ENCODE measurements around the gene NELFE. TPM values are rescaled to one million over a fixed set of nuclear protein-coding genes. Genes with fewer than 3 reads are reported as not detected.
"Not testable (repeated sequence)": the region's sequence is repeated elsewhere in the genome, so short reads cannot be mapped to it uniquely, and the experiment has no call there.

NELFE gene, protein sequence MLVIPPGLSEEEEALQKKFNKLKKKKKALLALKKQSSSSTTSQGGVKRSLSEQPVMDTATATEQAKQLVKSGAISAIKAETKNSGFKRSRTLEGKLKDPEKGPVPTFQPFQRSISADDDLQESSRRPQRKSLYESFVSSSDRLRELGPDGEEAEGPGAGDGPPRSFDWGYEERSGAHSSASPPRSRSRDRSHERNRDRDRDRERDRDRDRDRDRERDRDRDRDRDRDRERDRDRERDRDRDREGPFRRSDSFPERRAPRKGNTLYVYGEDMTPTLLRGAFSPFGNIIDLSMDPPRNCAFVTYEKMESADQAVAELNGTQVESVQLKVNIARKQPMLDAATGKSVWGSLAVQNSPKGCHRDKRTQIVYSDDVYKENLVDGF
- total RNA-seq (2014; rRNA removed; shearing (Covaris generic)): 94.8 and 134 TPM in 2 replicates
- total RNA-seq (2022): 76.1 and 77.8 TPM in 2 replicates
- Bru-seq, nascent RNA: percentile 69 among the genes with signal in this experiment
- percentile 63 among the genes with signal in this experiment for BruChase-seq, experiment 1, labeled RNA remaining after a 6-hour chase
- BruChase-seq, experiment 2, labeled RNA remaining after a 2-hour chase: percentile 61 among the genes with signal in this experiment
- long read RNA-seq, transcript NELFE-208 (10 exons, 1,543 nt): minor isoform, 9 of 168 reads
- long read RNA-seq, transcript NELFE-202 (11 exons, 1,584 nt): major isoform, 109 of 168 reads
- long read RNA-seq, partial matches to known transcripts: 16 of 168 reads
- long read RNA-seq, other reads (novel, unspliced or antisense): 34 of 168 reads

DNA sequence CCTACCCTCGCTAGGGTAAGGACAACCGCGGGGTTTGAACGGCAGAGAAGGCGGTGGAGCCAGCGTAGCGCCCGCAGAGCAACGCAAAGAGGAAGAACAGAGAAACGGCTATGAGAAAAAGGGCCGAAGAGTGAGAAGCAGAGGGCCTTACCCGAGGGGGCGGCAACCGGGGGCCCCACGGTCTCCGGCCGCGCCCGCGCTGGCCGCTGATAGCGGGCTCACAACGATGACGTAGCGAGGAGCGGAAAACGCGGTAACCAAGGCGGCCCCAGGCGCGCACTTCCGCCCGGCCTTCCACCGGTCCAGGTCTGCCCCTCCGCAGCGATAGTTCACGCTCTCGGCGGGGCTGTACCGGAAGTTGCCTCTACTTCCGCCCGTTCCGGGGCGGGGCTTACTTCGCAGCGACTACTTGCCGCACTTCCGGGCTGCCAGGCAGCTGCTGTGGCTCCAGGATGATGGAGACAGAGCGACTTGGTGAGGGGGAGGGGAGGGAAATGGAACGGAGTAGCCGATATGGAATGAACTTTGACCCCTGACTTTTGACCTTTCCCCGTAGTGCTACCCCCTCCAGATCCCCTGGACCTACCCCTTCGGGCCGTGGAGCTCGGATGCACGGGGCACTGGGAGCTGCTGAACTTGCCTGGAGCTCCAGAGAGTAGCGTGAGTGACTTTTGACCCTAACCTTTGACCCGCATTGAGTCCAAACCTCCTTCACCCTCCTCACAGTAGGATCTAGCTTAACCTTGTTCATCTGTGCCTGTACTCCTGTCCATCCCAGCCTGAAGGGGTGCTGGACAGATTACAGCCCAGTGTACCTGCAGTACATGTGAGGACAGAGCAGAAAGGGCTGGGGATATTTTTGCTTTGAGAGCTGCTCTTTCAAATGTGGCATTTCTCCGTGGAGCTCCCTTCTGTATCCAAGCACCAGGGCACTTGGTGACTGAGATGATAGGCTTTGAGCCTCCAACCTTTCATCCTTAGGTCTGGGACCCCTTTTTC is at the start of gene NELFE, which contains the start of gene SKIC2:
Gene NELFE, minus strand, starts transcription at position 231 of the 999 bp plus-strand sequence. CDS start 525 bp downstream, outside the sequence.
Gene SKIC2, plus strand, starts transcription at position 435 of the 999 bp plus-strand sequence. Its CDS starts 18 bp downstream, at position 453.
- Histone ChIP-seq H3K4me3 (ENCODE audit: low read depth, low read length, poor library complexity, severe bottlenecking) (peak within 1 kb of the TSS; percentile 97), H4K20me1 (ENCODE audit: insufficient read depth, low read length) (no peaks in the 10 kb centered on the region), H3K27ac (ENCODE audit: low read depth, low read length, poor library complexity, severe bottlenecking) (no peak within 1 kb of the TSS), H3K9me3 (ENCODE audit: low read length) (no peaks in the 10 kb centered on the region), H2AFZ (ENCODE audit: low read length) (peak within 1 kb of the TSS; percentile 81), H3K4me2 (ENCODE audit: low read length) (peak within 1 kb of the TSS; percentile 91), H3K36me3 (ENCODE audit: insufficient read depth, low read length) (peaks cover 50% of the 10 kb centered on the region), H3K79me2 (ENCODE audit: insufficient read depth, low read depth, low read length) (peaks cover 21% of the 10 kb centered on the region; the same call in 1 of the 2 replicates), H3K9me2 (ENCODE audit: insufficient read depth, low read length) (no peaks in the 10 kb centered on the region), H3K4me1 (ENCODE audit: insufficient read depth, low read length, poor library complexity, severe bottlenecking) (peaks cover 18% of the 10 kb centered on the region)
- ChIA-PET POLR2A (interaction anchor here (0.7 to 3.3 kb wide), 3 partner anchors 12 to 298 kb away, joined by 3 to 26 read pairs (median 4); partner anchors contain the start of genes C6orf47 and DXO), CTCF (ENCODE audit: unreplicated experiment) (interaction anchor here (1.1 kb wide), 1 partner anchor 8 kb away, joined by 3 read pairs; no protein-coding TSS in a partner anchor)
- intact Hi-C loops (cut with micrococcal nuclease; ENCODE audit: unreplicated experiment): loop anchor here (1.0 to 10.0 kb wide), 3 partner anchors 13 to 254 kb away; partner anchors contain the start of genes ABHD16A, DXO and LY6G6F
- TSS peak; percentile 87 for BruUV-seq (replicated peaks)
- DNase-seq (ENCODE audit: low spot score): peak; percentile 99
- TF ChIP-seq, protein P1, sequence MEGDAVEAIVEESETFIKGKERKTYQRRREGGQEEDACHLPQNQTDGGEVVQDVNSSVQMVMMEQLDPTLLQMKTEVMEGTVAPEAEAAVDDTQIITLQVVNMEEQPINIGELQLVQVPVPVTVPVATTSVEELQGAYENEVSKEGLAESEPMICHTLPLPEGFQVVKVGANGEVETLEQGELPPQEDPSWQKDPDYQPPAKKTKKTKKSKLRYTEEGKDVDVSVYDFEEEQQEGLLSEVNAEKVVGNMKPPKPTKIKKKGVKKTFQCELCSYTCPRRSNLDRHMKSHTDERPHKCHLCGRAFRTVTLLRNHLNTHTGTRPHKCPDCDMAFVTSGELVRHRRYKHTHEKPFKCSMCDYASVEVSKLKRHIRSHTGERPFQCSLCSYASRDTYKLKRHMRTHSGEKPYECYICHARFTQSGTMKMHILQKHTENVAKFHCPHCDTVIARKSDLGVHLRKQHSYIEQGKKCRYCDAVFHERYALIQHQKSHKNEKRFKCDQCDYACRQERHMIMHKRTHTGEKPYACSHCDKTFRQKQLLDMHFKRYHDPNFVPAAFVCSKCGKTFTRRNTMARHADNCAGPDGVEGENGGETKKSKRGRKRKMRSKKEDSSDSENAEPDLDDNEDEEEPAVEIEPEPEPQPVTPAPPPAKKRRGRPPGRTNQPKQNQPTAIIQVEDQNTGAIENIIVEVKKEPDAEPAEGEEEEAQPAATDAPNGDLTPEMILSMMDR (conservative IDR thresholded peaks at IDR 0.05; ENCODE audit: low read length): no peak
- TF ChIP-seq EZH2phosphoT487 (IDR thresholded peaks at IDR 0.05; ENCODE audit: borderline replicate concordance, low read depth, low read length): no peak

DNA sequence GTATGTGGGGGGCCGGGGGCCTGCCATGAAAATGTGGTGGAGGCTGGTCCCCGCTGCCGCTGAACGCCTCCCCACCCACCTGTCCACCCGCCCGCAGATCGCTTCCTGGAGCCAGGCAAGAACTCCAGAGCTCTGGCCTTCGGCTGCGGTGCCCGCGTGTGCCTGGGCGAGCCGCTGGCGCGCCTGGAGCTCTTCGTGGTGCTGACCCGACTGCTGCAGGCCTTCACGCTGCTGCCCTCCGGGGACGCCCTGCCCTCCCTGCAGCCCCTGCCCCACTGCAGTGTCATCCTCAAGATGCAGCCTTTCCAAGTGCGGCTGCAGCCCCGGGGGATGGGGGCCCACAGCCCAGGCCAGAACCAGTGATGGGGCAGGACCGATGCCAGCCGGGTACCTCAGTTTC is 49.3 kb upstream of the NELFE start:
- H3K27ac ChIP-seq (ENCODE audit: low read depth, low read length, poor library complexity, severe bottlenecking); H3K4me1 ChIP-seq (ENCODE audit: insufficient read depth, low read length, poor library complexity, severe bottlenecking); H4K20me1 ChIP-seq (ENCODE audit: insufficient read depth, low read length); H3K9me3 ChIP-seq (ENCODE audit: low read length); H3K4me3 ChIP-seq (ENCODE audit: low read depth, low read length, poor library complexity, severe bottlenecking); H3K4me2 ChIP-seq (ENCODE audit: low read length); POLR2A ChIA-PET; intact Hi-C loops (cut with micrococcal nuclease; ENCODE audit: unreplicated experiment); H3K36me3 ChIP-seq (ENCODE audit: insufficient read depth, low read length); BruUV-seq (replicated peaks); H2AFZ ChIP-seq (ENCODE audit: low read length); H3K79me2 ChIP-seq (ENCODE audit: insufficient read depth, low read depth, low read length); H3K9me2 ChIP-seq (ENCODE audit: insufficient read depth, low read length); DNase-seq (ENCODE audit: low spot score); CTCF ChIA-PET (ENCODE audit: unreplicated experiment): not testable (repeated sequence)

DNA sequence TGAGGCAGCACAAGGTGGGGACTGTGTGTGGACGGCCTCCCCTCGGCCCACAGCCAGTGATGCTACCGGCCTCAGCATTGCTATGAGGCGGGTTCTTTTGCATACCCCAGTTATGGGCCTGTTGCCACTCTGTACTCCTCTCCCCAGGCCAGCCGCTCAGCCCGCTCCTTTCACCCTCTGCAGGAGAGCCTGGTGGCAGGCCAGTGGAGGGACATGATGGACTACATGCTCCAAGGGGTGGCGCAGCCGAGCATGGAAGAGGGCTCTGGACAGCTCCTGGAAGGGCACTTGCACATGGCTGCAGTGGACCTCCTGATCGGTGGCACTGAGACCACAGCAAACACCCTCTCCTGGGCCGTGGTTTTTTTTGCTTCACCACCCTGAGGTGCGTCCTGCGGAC is 48.3 kb upstream of the NELFE start:
- not testable (repeated sequence) for DNase-seq (ENCODE audit: low spot score)

DNA sequence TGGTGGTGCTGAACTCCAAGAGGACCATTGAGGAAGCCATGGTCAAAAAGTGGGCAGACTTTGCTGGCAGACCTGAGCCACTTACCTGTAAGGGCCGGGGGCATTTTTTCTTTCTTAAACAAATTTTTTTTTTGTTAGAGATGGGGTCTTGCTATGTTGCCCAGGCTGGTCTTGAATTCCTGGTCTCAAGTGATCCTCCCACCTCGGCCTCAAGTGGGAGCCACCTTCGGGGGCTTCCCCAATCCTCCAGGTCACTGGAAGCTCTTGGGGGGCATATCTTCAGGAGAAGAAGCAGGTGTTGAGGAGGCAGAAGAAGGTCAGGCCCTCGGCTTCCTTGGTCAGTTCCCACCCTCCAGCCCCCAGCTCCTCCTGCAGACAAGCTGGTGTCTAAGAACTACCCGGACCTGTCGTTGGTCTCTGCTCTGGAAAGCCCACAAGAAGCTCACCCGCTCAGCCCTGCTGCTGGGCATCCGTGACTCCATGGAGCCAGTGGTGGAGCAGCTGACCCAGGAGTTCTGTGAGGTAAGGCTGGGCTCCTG is 47.3 kb upstream of the NELFE start:
- H3K36me3 ChIP-seq (ENCODE audit: insufficient read depth, low read length); BruUV-seq (replicated peaks); H3K4me3 ChIP-seq (ENCODE audit: low read depth, low read length, poor library complexity, severe bottlenecking); H3K9me2 ChIP-seq (ENCODE audit: insufficient read depth, low read length); CTCF ChIA-PET (ENCODE audit: unreplicated experiment); H3K9me3 ChIP-seq (ENCODE audit: low read length); H3K79me2 ChIP-seq (ENCODE audit: insufficient read depth, low read depth, low read length); DNase-seq (ENCODE audit: low spot score); H3K4me1 ChIP-seq (ENCODE audit: insufficient read depth, low read length, poor library complexity, severe bottlenecking); intact Hi-C loops (cut with micrococcal nuclease; ENCODE audit: unreplicated experiment); H3K4me2 ChIP-seq (ENCODE audit: low read length); H3K27ac ChIP-seq (ENCODE audit: low read depth, low read length, poor library complexity, severe bottlenecking); H4K20me1 ChIP-seq (ENCODE audit: insufficient read depth, low read length); POLR2A ChIA-PET; H2AFZ ChIP-seq (ENCODE audit: low read length): not testable (repeated sequence)

More for the DNA sequence above, 48.3 kb upstream of the NELFE start:
- POLR2A ChIA-PET; H3K4me3 ChIP-seq (ENCODE audit: low read depth, low read length, poor library complexity, severe bottlenecking); H3K79me2 ChIP-seq (ENCODE audit: insufficient read depth, low read depth, low read length); CTCF ChIA-PET (ENCODE audit: unreplicated experiment); intact Hi-C loops (cut with micrococcal nuclease; ENCODE audit: unreplicated experiment); BruUV-seq (replicated peaks); H3K4me2 ChIP-seq (ENCODE audit: low read length); H3K9me3 ChIP-seq (ENCODE audit: low read length); H3K36me3 ChIP-seq (ENCODE audit: insufficient read depth, low read length); H3K27ac ChIP-seq (ENCODE audit: low read depth, low read length, poor library complexity, severe bottlenecking); H3K4me1 ChIP-seq (ENCODE audit: insufficient read depth, low read length, poor library complexity, severe bottlenecking); H4K20me1 ChIP-seq (ENCODE audit: insufficient read depth, low read length); H3K9me2 ChIP-seq (ENCODE audit: insufficient read depth, low read length); H2AFZ ChIP-seq (ENCODE audit: low read length): not testable (repeated sequence)
